Endothelial cell of hepatic sinusoid (primary cell): Measurements from ENCODE around the gene ZNF385A.
"Not testable (repeated sequence)": the region's sequence is repeated elsewhere in the genome, so short reads cannot be mapped to it uniquely, and the experiment has no call there.

Experiments
- in situ Hi-C: cut with HindIII; loops from 2 replicates; pipeline ENCODE4 v1.10.0; 2017; ENCODE audit warnings: low sequenced_read_pairs

ZNF385A gene

GRCh38 chr12:54359762-54360351 is 24.7 kb downstream of the ZNF385A start:
- in situ Hi-C loops: no loop called here

- in situ Hi-C loops: no loop called here
Observed at GRCh38 chr12:54358945-54359761, 25.4 kb downstream of the ZNF385A start.

GRCh38 chr12:54358191-54358944 is 26.2 kb downstream of the ZNF385A start:
- in situ Hi-C loops: no loop called here

- in situ Hi-C loops: no loop called here
Observed at GRCh38 chr12:54357506-54358190, 26.9 kb downstream of the ZNF385A start.

GRCh38 chr12:54356951-54357356 is 27.6 kb downstream of the ZNF385A start:
- in situ Hi-C loops: no loop called here

- in situ Hi-C loops: no loop called here
Observed at GRCh38 chr12:54356228-54356627, 28.3 kb downstream of the ZNF385A start.

- in situ Hi-C loops: no loop called here
Observed at GRCh38 chr12:54355104-54355815, 29.3 kb downstream of the ZNF385A start.

GRCh38 chr12:54354271-54354670 is 30.3 kb downstream of the ZNF385A start:
- in situ Hi-C loops: not testable (repeated sequence)

GRCh38 chr12:54352891-54353874 is 31.4 kb downstream of the ZNF385A start:
- in situ Hi-C loops: no loop called here

GRCh38 chr12:54352022-54352531 is 32.5 kb downstream of the ZNF385A start:
- in situ Hi-C loops: no loop called here

GRCh38 chr12:54351341-54351740 is 33.2 kb downstream of the ZNF385A start:
- in situ Hi-C loops: no loop called here

GRCh38 chr12:54350743-54351142 is 33.8 kb downstream of the ZNF385A start:
- in situ Hi-C loops: no loop called here

GRCh38 chr12:54349679-54350078 is 34.9 kb downstream of the ZNF385A start:
- in situ Hi-C loops: no loop called here

- in situ Hi-C loops: no loop called here
Observed at GRCh38 chr12:54349036-54349435, 35.5 kb downstream of the ZNF385A start.

- in situ Hi-C loops: loop anchor here (5.0 kb wide), 1 partner anchor 51 kb away; no protein-coding TSS in a partner anchor
Observed at GRCh38 chr12:54341378-54342300, 42.9 kb downstream of the ZNF385A start.

GRCh38 chr12:54340846-54341245 is 43.7 kb downstream of the ZNF385A start:
- in situ Hi-C loops: loop anchor here (5.0 kb wide), 1 partner anchor 51 kb away; no protein-coding TSS in a partner anchor

- in situ Hi-C loops: loop anchor here (5.0 kb wide), 1 partner anchor 101 kb away; no protein-coding TSS in a partner anchor
Observed at GRCh38 chr12:54338698-54339296, 45.7 kb downstream of the ZNF385A start.
